Osteocyte (in vitro differentiated cells): ENCODE measurements around the gene CACNA1F. TPM values are rescaled to one million over a fixed set of nuclear protein-coding genes. Genes with fewer than 3 reads are reported as not detected.

Experiments used
- DNase-seq: peaks from one replicate; pipeline ENCODE4 v3.0.0; 2021; ENCODE audit warnings: mixed read lengths; ENCODE audit not compliant: unreplicated experiment; ENCODE audit errors: extremely low spot score
- H3K27ac Mint-ChIP-seq: one replicate; pipeline ENCODE4 v1.8.0; 2021; ENCODE audit warnings: mild to moderate bottlenecking, mixed read lengths; ENCODE audit not compliant: unreplicated experiment
- H3K27me3 Mint-ChIP-seq: one replicate; pipeline ENCODE4 v1.8.0; 2021; ENCODE audit warnings: mixed read lengths; ENCODE audit not compliant: unreplicated experiment
- H3K36me3 Mint-ChIP-seq: one replicate; pipeline ENCODE4 v1.8.0; 2021; ENCODE audit warnings: mixed read lengths; ENCODE audit not compliant: unreplicated experiment
- H3K4me1 Mint-ChIP-seq: one replicate; pipeline ENCODE4 v1.8.0; 2021; ENCODE audit warnings: mixed read lengths; ENCODE audit not compliant: unreplicated experiment
- H3K4me3 Mint-ChIP-seq: one replicate; pipeline ENCODE4 v1.8.0; 2021; ENCODE audit warnings: mild to moderate bottlenecking, moderate library complexity, mixed read lengths; ENCODE audit not compliant: unreplicated experiment
- H3K9me3 Mint-ChIP-seq: one replicate; pipeline ENCODE4 v1.8.0; 2021; ENCODE audit warnings: mixed read lengths; ENCODE audit not compliant: unreplicated experiment
- CTCF ChIP-seq: fragments of 200-600 bp; sonication (generic); IDR thresholded peaks from 2 replicates; pipeline ENCODE4 v1.5.0; 2021; ENCODE audit warnings: antibody characterized with exemption, mild to moderate bottlenecking, moderate library complexity
- long read RNA-seq: library from polyadenylated mRNA; unstranded; transcript quantifications from one replicate; pipeline ENCODE4 v2.0.0, GENCODE V29; 2021
- total RNA-seq: library from RNA; stranded (reverse); gene quantifications from 2 replicates; pipeline ENCODE4 v1.2.1, GENCODE V29; 2021

The CACNA1F gene
- total RNA-seq: not detected in 2 replicates
- long read RNA-seq: 0 reads

DNA sequence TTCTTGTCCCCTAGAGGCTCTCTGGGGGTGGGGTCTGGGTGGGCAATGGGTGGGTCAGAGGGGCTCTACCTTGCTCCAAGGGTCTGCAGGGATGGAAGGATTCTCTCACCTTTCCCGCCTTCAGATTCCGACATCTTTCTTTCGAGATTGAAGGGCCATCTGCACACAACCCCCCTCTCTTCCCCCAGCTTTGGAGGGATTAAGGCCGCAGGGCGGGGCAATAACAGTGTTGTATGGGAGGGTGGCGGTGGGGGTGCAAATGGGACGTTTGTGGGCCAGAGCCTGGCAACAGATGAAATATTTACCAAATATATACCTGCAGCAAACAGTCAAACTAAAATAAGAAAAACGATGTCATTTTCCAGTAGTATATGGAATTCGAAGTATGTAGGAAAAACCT, at the start of gene CACNA1F:
CACNA1F (minus strand) TSS at position 165 of the 400 bp plus-strand sequence; CDS start at position 134, 31 bp downstream.
- DNase-seq: no peak
- Mint-ChIP-seq H3K36me3 (no peaks in the 10 kb centered on the region), H3K4me1 (peaks cover 5% of the 10 kb centered on the region), H3K9me3 (peaks cover 14% of the 10 kb centered on the region), H3K27ac (no peak within 1 kb of the TSS), H3K4me3 (no peak within 1 kb of the TSS), H3K27me3 (no peaks in the 10 kb centered on the region)
- no peak for TF ChIP-seq CTCF

GRCh38 chrX:49282647-49283011, 49.5 kb upstream of the CACNA1F start:
- H3K4me3 Mint-ChIP-seq: no peak overlapping the region
- H3K27ac Mint-ChIP-seq: no peak overlapping the region
- H3K4me1 Mint-ChIP-seq: no peaks in the 10 kb centered on the region
- TF ChIP-seq CTCF: peak; percentile 32
- H3K9me3 Mint-ChIP-seq: no peaks in the 10 kb centered on the region
- no peak for DNase-seq
- no peaks in the 10 kb centered on the region for H3K36me3 Mint-ChIP-seq
- no peaks in the 10 kb centered on the region for H3K27me3 Mint-ChIP-seq

GRCh38 chrX:49278081-49278480, 44.9 kb upstream of the CACNA1F start:
- Mint-ChIP-seq H3K36me3 (peaks cover 2% of the 10 kb centered on the region), H3K27ac (no peak overlapping the region), H3K9me3 (no peaks in the 10 kb centered on the region), H3K4me3 (no peak overlapping the region), H3K27me3 (no peaks in the 10 kb centered on the region), H3K4me1 (no peaks in the 10 kb centered on the region)
- DNase-seq: no peak
- TF ChIP-seq CTCF: no peak

DNA sequence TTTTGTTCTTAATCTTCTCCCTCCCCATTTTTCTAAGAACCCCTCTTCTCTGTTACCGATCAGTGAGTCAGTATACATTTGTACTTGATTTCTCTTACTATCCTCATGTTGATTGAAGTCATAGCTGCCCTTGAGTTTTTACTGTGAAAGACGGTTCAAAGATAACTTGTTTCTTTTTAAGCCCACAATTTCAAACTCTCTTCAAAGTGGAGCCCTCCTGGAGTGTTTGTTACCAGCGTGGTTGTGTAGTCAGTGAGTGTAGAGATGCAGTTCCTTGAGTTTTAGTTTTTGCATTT, 44.3 kb upstream of the CACNA1F start:
- H3K4me1 Mint-ChIP-seq: no peaks in the 10 kb centered on the region
- no peak for DNase-seq
- H3K27ac Mint-ChIP-seq: no peak overlapping the region
- TF ChIP-seq CTCF: no peak
- peaks cover 2% of the 10 kb centered on the region for H3K36me3 Mint-ChIP-seq
- H3K4me3 Mint-ChIP-seq: no peak overlapping the region
- no peaks in the 10 kb centered on the region for H3K9me3 Mint-ChIP-seq
- H3K27me3 Mint-ChIP-seq: no peaks in the 10 kb centered on the region

GRCh38 chrX:49276671-49277534, 43.8 kb upstream of the CACNA1F start:
- Mint-ChIP-seq H3K27ac (no peak overlapping the region), H3K9me3 (no peaks in the 10 kb centered on the region), H3K27me3 (no peaks in the 10 kb centered on the region), H3K36me3 (peaks cover 2% of the 10 kb centered on the region), H3K4me1 (peaks cover 2% of the 10 kb centered on the region), H3K4me3 (no peak overlapping the region)
- DNase-seq: no peak
- no peak for TF ChIP-seq CTCF
